Measurements from ENCODE around the gene VWA3A.
"Not testable (repeated sequence)": the region's sequence is repeated elsewhere in the genome, so short reads cannot be mapped to it uniquely, and the experiment has no call there.

VWA3A gene

GRCh38 chr16:22099256-22099975 is 7.1 kb downstream of the VWA3A start:
- peaks cover 21% of the 10 kb centered on the region for H3K4me1 ChIP-seq (ENCODE audit: insufficient read depth, low read length)
- no peaks in the 10 kb centered on the region for H3K36me3 ChIP-seq (ENCODE audit: insufficient read depth, low read length)
- H3K9ac ChIP-seq (ENCODE audit: low read depth, low read length), result no peak overlapping the region
- H3K9me3 ChIP-seq (ENCODE audit: control insufficient read depth, insufficient read depth, low read length), result no peaks in the 10 kb centered on the region

GRCh38 chr16:22103441-22103840 is 11.1 kb downstream of the VWA3A start:
- Histone ChIP-seq H3K9me3 (ENCODE audit: control insufficient read depth, insufficient read depth, low read length) (no peaks in the 10 kb centered on the region), H3K9ac (ENCODE audit: low read depth, low read length) (no peak overlapping the region)

GRCh38 chr16:22109258-22109898 is 17.0 kb downstream of the VWA3A start:
- H3K4me1 ChIP-seq (ENCODE audit: insufficient read depth, low read length), result 0 out of 2 replicates have a peak, but pooled peaks cover under 1% of the 10 kb centered on the region
- H3K36me3 ChIP-seq (ENCODE audit: insufficient read depth, low read length), result no peaks in the 10 kb centered on the region
- no peak overlapping the region for H3K9ac ChIP-seq (ENCODE audit: low read depth, low read length)
- no peaks in the 10 kb centered on the region for H3K9me3 ChIP-seq (ENCODE audit: control insufficient read depth, insufficient read depth, low read length)

More at GRCh38 chr16:22103441-22103840, 11.1 kb downstream of the VWA3A start:
- Histone ChIP-seq H3K4me1 (ENCODE audit: insufficient read depth, low read length) (peaks cover 21% of the 10 kb centered on the region), H3K36me3 (ENCODE audit: insufficient read depth, low read length) (no peaks in the 10 kb centered on the region)

- not testable (repeated sequence) for H3K9me3 ChIP-seq (ENCODE audit: control insufficient read depth, insufficient read depth, low read length); H3K36me3 ChIP-seq (ENCODE audit: insufficient read depth, low read length); H3K9ac ChIP-seq (ENCODE audit: low read depth, low read length); H3K4me1 ChIP-seq (ENCODE audit: insufficient read depth, low read length)
Measured at GRCh38 chr16:22111629-22112028, 19.3 kb downstream of the VWA3A start.

- Histone ChIP-seq H3K9me3 (ENCODE audit: control insufficient read depth, insufficient read depth, low read length) (no peaks in the 10 kb centered on the region), H3K4me1 (ENCODE audit: insufficient read depth, low read length) (no peaks in the 10 kb centered on the region), H3K36me3 (ENCODE audit: insufficient read depth, low read length) (no peaks in the 10 kb centered on the region), H3K9ac (ENCODE audit: low read depth, low read length) (no peak overlapping the region)
Measured at GRCh38 chr16:22116095-22116700, 23.9 kb downstream of the VWA3A start.

GRCh38 chr16:22117609-22118008 is 25.3 kb downstream of the VWA3A start:
- Histone ChIP-seq H3K4me1 (ENCODE audit: insufficient read depth, low read length) (no peaks in the 10 kb centered on the region), H3K9me3 (ENCODE audit: control insufficient read depth, insufficient read depth, low read length) (no peaks in the 10 kb centered on the region), H3K36me3 (ENCODE audit: insufficient read depth, low read length) (no peaks in the 10 kb centered on the region), H3K9ac (ENCODE audit: low read depth, low read length) (no peak overlapping the region)

- Histone ChIP-seq H3K4me1 (ENCODE audit: insufficient read depth, low read length) (no peaks in the 10 kb centered on the region), H3K36me3 (ENCODE audit: insufficient read depth, low read length) (no peaks in the 10 kb centered on the region), H3K9me3 (ENCODE audit: control insufficient read depth, insufficient read depth, low read length) (no peaks in the 10 kb centered on the region), H3K9ac (ENCODE audit: low read depth, low read length) (no peak overlapping the region)
Measured at GRCh38 chr16:22120440-22120839, 28.1 kb downstream of the VWA3A start.

- H3K9me3 ChIP-seq (ENCODE audit: control insufficient read depth, insufficient read depth, low read length), result no peaks in the 10 kb centered on the region
- no peak overlapping the region for H3K9ac ChIP-seq (ENCODE audit: low read depth, low read length)
- no peaks in the 10 kb centered on the region for H3K36me3 ChIP-seq (ENCODE audit: insufficient read depth, low read length)
Measured at GRCh38 chr16:22122239-22122638, 29.9 kb downstream of the VWA3A start.

GRCh38 chr16:22123146-22123545 is 30.8 kb downstream of the VWA3A start:
- Histone ChIP-seq H3K9me3 (ENCODE audit: control insufficient read depth, insufficient read depth, low read length) (no peaks in the 10 kb centered on the region), H3K36me3 (ENCODE audit: insufficient read depth, low read length) (no peaks in the 10 kb centered on the region), H3K4me1 (ENCODE audit: insufficient read depth, low read length) (no peaks in the 10 kb centered on the region), H3K9ac (ENCODE audit: low read depth, low read length) (no peak overlapping the region)

More at GRCh38 chr16:22122239-22122638, 29.9 kb downstream of the VWA3A start:
- no peaks in the 10 kb centered on the region for H3K4me1 ChIP-seq (ENCODE audit: insufficient read depth, low read length)

- H3K9ac ChIP-seq (ENCODE audit: low read depth, low read length), result no peak overlapping the region
Measured at GRCh38 chr16:22123759-22124490, 31.6 kb downstream of the VWA3A start.

GRCh38 chr16:22124583-22125284 is 32.4 kb downstream of the VWA3A start:
- H3K36me3 ChIP-seq (ENCODE audit: insufficient read depth, low read length), result no peaks in the 10 kb centered on the region
- no peaks in the 10 kb centered on the region for H3K4me1 ChIP-seq (ENCODE audit: insufficient read depth, low read length)
- no peaks in the 10 kb centered on the region for H3K9me3 ChIP-seq (ENCODE audit: control insufficient read depth, insufficient read depth, low read length)
- no peak overlapping the region for H3K9ac ChIP-seq (ENCODE audit: low read depth, low read length)

More at GRCh38 chr16:22123759-22124490, 31.6 kb downstream of the VWA3A start:
- Histone ChIP-seq H3K9me3 (ENCODE audit: control insufficient read depth, insufficient read depth, low read length) (no peaks in the 10 kb centered on the region), H3K36me3 (ENCODE audit: insufficient read depth, low read length) (no peaks in the 10 kb centered on the region), H3K4me1 (ENCODE audit: insufficient read depth, low read length) (no peaks in the 10 kb centered on the region)

GRCh38 chr16:22126037-22126558 is 33.8 kb downstream of the VWA3A start:
- H3K9me3 ChIP-seq (ENCODE audit: control insufficient read depth, insufficient read depth, low read length), result no peaks in the 10 kb centered on the region
- no peak overlapping the region for H3K9ac ChIP-seq (ENCODE audit: low read depth, low read length)
- H3K36me3 ChIP-seq (ENCODE audit: insufficient read depth, low read length), result no peaks in the 10 kb centered on the region
- no peaks in the 10 kb centered on the region for H3K4me1 ChIP-seq (ENCODE audit: insufficient read depth, low read length)

GRCh38 chr16:22128537-22128936 is 36.2 kb downstream of the VWA3A start:
- H3K9ac ChIP-seq (ENCODE audit: low read depth, low read length); H3K9me3 ChIP-seq (ENCODE audit: control insufficient read depth, insufficient read depth, low read length); H3K4me1 ChIP-seq (ENCODE audit: insufficient read depth, low read length); H3K36me3 ChIP-seq (ENCODE audit: insufficient read depth, low read length): not testable (repeated sequence)

GRCh38 chr16:22130528-22130927 is 38.2 kb downstream of the VWA3A start:
- no peaks in the 10 kb centered on the region for H3K4me1 ChIP-seq (ENCODE audit: insufficient read depth, low read length)
- H3K36me3 ChIP-seq (ENCODE audit: insufficient read depth, low read length), result no peaks in the 10 kb centered on the region
- H3K9me3 ChIP-seq (ENCODE audit: control insufficient read depth, insufficient read depth, low read length), result no peaks in the 10 kb centered on the region
- H3K9ac ChIP-seq (ENCODE audit: low read depth, low read length), result no peak overlapping the region

Data from ES-I3 (cell line).